T47D (cell line): ENCODE data around the gene RAB3C.
A peak's percentile ranks its signal among the peaks of the same experiment; 100 is the strongest.

ENCODE experiments used
- DNase-seq, 2 experiments: peaks; one replicate each; pipeline versions ENCODE4 v3.0.0 to v3.0.0-alpha.2; 2011 to 2012; ENCODE audit warnings: low read depth in 1 of 2, low spot score in 1 of 2
- JUND ChIP-seq: IDR thresholded peaks from 2 replicates; pipeline ENCODE4 v1.6.1; 2012; ENCODE audit warnings: low read depth
- in situ Hi-C: cut with HindIII; loops from 2 replicates; pipeline ENCODE4 v1.10.0; 2016; ENCODE audit warnings: low sequenced_read_pairs, low pct_unique_long_range_greater_than_20kb

Gene RAB3C

GRCh38 chr5:58818465-58818864 lies 235.6 kb downstream of the RAB3C start:
- DNase-seq, result no peak
- in situ Hi-C loops, result no loop called here
- no peak for TF ChIP-seq JUND

GRCh38 chr5:58825441-58825840 lies 242.6 kb downstream of the RAB3C start:
- no peak for TF ChIP-seq JUND
- in situ Hi-C loops, result no loop called here
- DNase-seq, result no peak

GRCh38 chr5:58825899-58826298 lies 243.0 kb downstream of the RAB3C start:
- no peak for TF ChIP-seq JUND
- in situ Hi-C loops, result no loop called here
- DNase-seq, result no peak

- in situ Hi-C loops, result no loop called here
- no peak for DNase-seq
- no peak for TF ChIP-seq JUND
These were observed 244.6 kb downstream of the RAB3C start for GRCh38 chr5:58827463-58827862.

- TF ChIP-seq JUND, result no peak
- DNase-seq, result no peak
- in situ Hi-C loops, result no loop called here
These were observed 245.4 kb downstream of the RAB3C start for GRCh38 chr5:58828258-58828657.

- in situ Hi-C loops, result no loop called here
- DNase-seq, result no peak
- no peak for TF ChIP-seq JUND
These were observed 251.7 kb downstream of the RAB3C start for GRCh38 chr5:58834242-58835225.

- TF ChIP-seq JUND, result no peak
- no peak for DNase-seq
- in situ Hi-C loops, result no loop called here
These were observed 253.5 kb downstream of the RAB3C start for GRCh38 chr5:58836351-58836750.

- in situ Hi-C loops, result no loop called here
- no peak for TF ChIP-seq JUND
- DNase-seq, result no peak
These were observed 255.9 kb downstream of the RAB3C start for GRCh38 chr5:58838729-58839128.

GRCh38 chr5:58842852-58843251 lies 260.0 kb downstream of the RAB3C start:
- in situ Hi-C loops, result no loop called here
- DNase-seq, result no peak
- TF ChIP-seq JUND, result no peak

GRCh38 chr5:58844395-58844794 lies 261.5 kb downstream of the RAB3C start:
- in situ Hi-C loops, result no loop called here
- no peak for TF ChIP-seq JUND

GRCh38 chr5:58847041-58847440 lies 264.2 kb downstream of the RAB3C start:
- no peak for DNase-seq
- in situ Hi-C loops, result no loop called here
- no peak for TF ChIP-seq JUND

More at GRCh38 chr5:58844395-58844794, 261.5 kb downstream of the RAB3C start:
- DNase-seq, result peak in 1 of 2 experiments; percentile 75

GRCh38 chr5:58849223-58849622 lies 266.3 kb downstream of the RAB3C start:
- TF ChIP-seq JUND, result no peak
- in situ Hi-C loops, result no loop called here
- DNase-seq, result no peak

- in situ Hi-C loops, result no loop called here
- no peak for TF ChIP-seq JUND
- peak; percentile 23 to 69 for DNase-seq
These were observed 267.2 kb downstream of the RAB3C start for GRCh38 chr5:58849921-58850667.
